H9 (cell line): Measurements from ENCODE around the gene METTL17. TPM values are rescaled to one million over a fixed set of nuclear protein-coding genes. Genes with fewer than 3 reads are reported as not detected.
"Not testable (repeated sequence)": the region's sequence is repeated elsewhere in the genome, so short reads cannot be mapped to it uniquely, and the experiment has no call there.

Experiments used
- DNase-seq: peaks from one replicate; pipeline ENCODE4 v3.0.0-alpha.2; 2017
- H2AFZ ChIP-seq: one replicate; pipeline ENCODE4 v1.6.1; 2013; ENCODE audit warnings: mild to moderate bottlenecking, low read length, control low read depth, moderate library complexity
- H2AK5ac ChIP-seq: 2 replicates; pipeline ENCODE4 v1.6.1; 2013; ENCODE audit warnings: low read length, control low read depth, mixed read lengths; ENCODE audit not compliant: insufficient read length
- H2BK120ac ChIP-seq: one replicate; pipeline ENCODE4 v1.6.1; 2013; ENCODE audit warnings: low read depth, mild to moderate bottlenecking, low read length, control low read depth, inconsistent platforms; ENCODE audit not compliant: poor library complexity, severe bottlenecking
- H2BK12ac ChIP-seq: 2 replicates; pipeline ENCODE4 v1.6.1; 2013; ENCODE audit warnings: low read length, control low read depth, mixed read lengths, low read depth; ENCODE audit not compliant: insufficient read length
- H2BK15ac ChIP-seq: 2 replicates; pipeline ENCODE4 v1.6.1; 2013; ENCODE audit warnings: low read depth, low read length, control low read depth
- H2BK20ac ChIP-seq: one replicate; pipeline ENCODE4 v1.6.1; 2013; ENCODE audit warnings: low read depth, mild to moderate bottlenecking, low read length, control low read depth, inconsistent platforms; ENCODE audit not compliant: poor library complexity, severe bottlenecking
- H2BK5ac ChIP-seq: 2 replicates; pipeline ENCODE4 v1.6.1; 2013; ENCODE audit warnings: low read length, control low read depth, mixed read lengths; ENCODE audit not compliant: insufficient read length
- H3K14ac ChIP-seq: 2 replicates; pipeline ENCODE4 v1.6.1; 2013; ENCODE audit warnings: low read length, control low read depth; ENCODE audit not compliant: insufficient read depth
- H3K18ac ChIP-seq: 2 replicates; pipeline ENCODE4 v1.6.1; 2013; ENCODE audit warnings: low read depth, mild to moderate bottlenecking, mixed read lengths, low read length, control low read depth; ENCODE audit not compliant: insufficient read length
- H3K23ac ChIP-seq: 2 replicates; pipeline ENCODE4 v1.6.1; 2013; ENCODE audit warnings: low read length, control low read depth, mixed read lengths, low read depth; ENCODE audit not compliant: insufficient read length
- H3K23me2 ChIP-seq: 2 replicates; pipeline ENCODE4 v1.6.1; 2013; ENCODE audit warnings: low read depth, mild to moderate bottlenecking, mixed read lengths, low read length, control low read depth; ENCODE audit not compliant: insufficient read length, poor library complexity, severe bottlenecking
- H3K27ac ChIP-seq: 2 replicates; pipeline ENCODE4 v1.5.1; 2013; ENCODE audit warnings: low read length, control low read depth, mixed read lengths, low read depth; ENCODE audit not compliant: insufficient read length
- H3K27me3 ChIP-seq: 2 replicates; pipeline ENCODE4 v1.6.1; 2013; ENCODE audit warnings: low read length, control low read depth, inconsistent platforms; ENCODE audit not compliant: insufficient read depth
- H3K4ac ChIP-seq: 2 replicates; pipeline ENCODE4 v1.6.1; 2013; ENCODE audit warnings: low read depth, mild to moderate bottlenecking, control low read depth, inconsistent platforms, low read length, moderate library complexity
- H3K4me1 ChIP-seq: 2 replicates; pipeline ENCODE4 v1.6.1; 2013; ENCODE audit warnings: low read length, control low read depth, inconsistent platforms; ENCODE audit not compliant: insufficient read depth
- H3K4me2 ChIP-seq: 2 replicates; pipeline ENCODE4 v1.6.1; 2013; ENCODE audit warnings: low read length, control low read depth, mixed read lengths; ENCODE audit not compliant: insufficient read length, insufficient read depth
- H3K56ac ChIP-seq: 2 replicates; pipeline ENCODE4 v1.6.1; 2013; ENCODE audit warnings: low read depth, mild to moderate bottlenecking, mixed read lengths, low read length, control low read depth; ENCODE audit not compliant: insufficient read length
- H3K79me1 ChIP-seq: 2 replicates; pipeline ENCODE4 v1.6.1; 2013; ENCODE audit warnings: low read depth, mild to moderate bottlenecking, moderate library complexity, low read length, control low read depth, inconsistent platforms; ENCODE audit not compliant: insufficient read depth, poor library complexity, severe bottlenecking
- H3K79me2 ChIP-seq: 2 replicates; pipeline ENCODE4 v1.6.1; 2013; ENCODE audit warnings: low read length, control low read depth, inconsistent platforms; ENCODE audit not compliant: insufficient read depth
- H3K9ac ChIP-seq: 2 replicates; pipeline ENCODE4 v1.6.1; 2013; ENCODE audit warnings: low read length, control low read depth, mixed read lengths; ENCODE audit not compliant: insufficient read length; ENCODE audit errors: extremely low read depth
- H3K9me3 ChIP-seq: one replicate; pipeline ENCODE4 v1.6.1; 2013; ENCODE audit warnings: low read depth, low read length, inconsistent platforms; ENCODE audit not compliant: control insufficient read depth
- H3T11ph ChIP-seq: one replicate; pipeline ENCODE4 v1.6.1; 2013; ENCODE audit warnings: mild to moderate bottlenecking, low read length, control low read depth, inconsistent platforms
- H4K20me1 ChIP-seq: one replicate; pipeline ENCODE4 v1.6.1; 2013; ENCODE audit not compliant: control insufficient read depth, insufficient read length, insufficient read depth
- H4K5ac ChIP-seq: 2 replicates; pipeline ENCODE4 v1.6.1; 2013; ENCODE audit warnings: low read depth, mild to moderate bottlenecking, mixed read lengths, low read length, control low read depth; ENCODE audit not compliant: insufficient read length
- H4K8ac ChIP-seq: replicated peaks from 2 replicates; pipeline ENCODE4 v1.6.1; 2013; ENCODE audit warnings: low read length, control low read depth, mixed read lengths, low read depth; ENCODE audit not compliant: insufficient read length
- H4K91ac ChIP-seq: 2 replicates; pipeline ENCODE4 v1.6.1; 2013; ENCODE audit warnings: low read depth, mild to moderate bottlenecking, moderate library complexity, mixed read lengths, low read length, control low read depth; ENCODE audit not compliant: insufficient read length
- H3K27ac Mint-ChIP-seq, 3 experiments: 2 replicates in 2 of 3; 3 replicates in 1 of 3; pipeline ENCODE4 v1.8.0; 2020 to 2021; ENCODE audit warnings: mixed read lengths in 3 of 3, mild to moderate bottlenecking in 1 of 3, moderate library complexity in 1 of 3
- H3K27me3 Mint-ChIP-seq: 2 replicates; pipeline ENCODE4 v1.8.0; 2021; ENCODE audit warnings: low read depth, mild to moderate bottlenecking, moderate library complexity, mixed read lengths
- H3K36me3 Mint-ChIP-seq, 3 experiments: 2 replicates in 2 of 3; 3 replicates in 1 of 3; pipeline ENCODE4 v1.8.0; 2020 to 2021; ENCODE audit warnings: low read depth in 3 of 3, mixed read lengths in 3 of 3; ENCODE audit not compliant: insufficient read depth in 1 of 3
- H3K4me1 Mint-ChIP-seq, 2 experiments: 2 replicates each; pipeline ENCODE4 v1.8.0; 2020; ENCODE audit warnings: mixed read lengths in 2 of 2
- H3K4me3 Mint-ChIP-seq, 2 experiments: 2 replicates in 1 of 2; 3 replicates in 1 of 2; pipeline ENCODE4 v1.8.0; 2020 to 2021; ENCODE audit warnings: mild to moderate bottlenecking in 2 of 2, mixed read lengths in 2 of 2, moderate library complexity in 1 of 2
- H3K9me3 Mint-ChIP-seq, 2 experiments: 2 replicates in 1 of 2; 3 replicates in 1 of 2; pipeline ENCODE4 v1.8.0; 2020; ENCODE audit warnings: mild to moderate bottlenecking in 2 of 2, mixed read lengths in 2 of 2, moderate library complexity in 1 of 2
- WGBS: extraction: QIAGEN DNeasy Blood & Tissue Kit; methylation state at CpG from one replicate; pipeline ENCODE4 v1.1.7; 2013; ENCODE audit warnings: missing lambda C conversion rate, low lambda C conversion rate, mixed read lengths; ENCODE audit not compliant: insufficient read length; ENCODE audit errors: extremely low coverage; 5-methylcytosine and 5-hydroxymethylcytosine counted together
- total RNA-seq: library from RNA; stranded (reverse); gene quantifications from 2 replicates; pipeline ENCODE4 v1.2.1, GENCODE V29; 2021
- TF ChIP-seq, protein P1 (sequence below): fragments of 200-600 bp; sonication (generic); conservative IDR thresholded peaks from 3 replicates; pipeline ENCODE4 v1.8.0; 2021; ENCODE audit warnings: antibody characterized with exemption, mild to moderate bottlenecking

The METTL17 gene
- total RNA-seq, 1 experiment from 2014 or later = 81.4 TPM

GRCh38 chr14:21040370-21040925 is 50.7 kb downstream of the METTL17 start:
- peaks cover 32% of the 10 kb centered on the region for H3K27me3 Mint-ChIP-seq
- no peak overlapping the region for H3K23ac ChIP-seq
- no peak overlapping the region for H2BK12ac ChIP-seq
- no peaks in the 10 kb centered on the region for H3K79me2 ChIP-seq
- no peak overlapping the region for H3K4ac ChIP-seq
- H2BK20ac ChIP-seq = no peak overlapping the region
- no peak overlapping the region for H3T11ph ChIP-seq
- peaks cover 24 to 26% of the 10 kb centered on the region in 2 experiments for H3K4me1 Mint-ChIP-seq
- H3K27ac Mint-ChIP-seq = no peak overlapping the region
- no peaks in the 10 kb centered on the region for H3K27me3 ChIP-seq
- no peak overlapping the region for H2BK5ac ChIP-seq
- no peaks in the 10 kb centered on the region for H4K20me1 ChIP-seq
- H2BK120ac ChIP-seq = no peak overlapping the region
- no peak overlapping the region for H2BK15ac ChIP-seq
- H3K79me1 ChIP-seq = no peaks in the 10 kb centered on the region
- H3K9me3 ChIP-seq = no peaks in the 10 kb centered on the region
- no peak for DNase-seq
- H3K9me3 Mint-ChIP-seq = no peaks in the 10 kb centered on the region
- no peak overlapping the region for H3K56ac ChIP-seq
- no peak overlapping the region for H2AFZ ChIP-seq
- no CpG with 5 or more reads among the region's 8 CpGs for WGBS
- TF ChIP-seq, protein P1, sequence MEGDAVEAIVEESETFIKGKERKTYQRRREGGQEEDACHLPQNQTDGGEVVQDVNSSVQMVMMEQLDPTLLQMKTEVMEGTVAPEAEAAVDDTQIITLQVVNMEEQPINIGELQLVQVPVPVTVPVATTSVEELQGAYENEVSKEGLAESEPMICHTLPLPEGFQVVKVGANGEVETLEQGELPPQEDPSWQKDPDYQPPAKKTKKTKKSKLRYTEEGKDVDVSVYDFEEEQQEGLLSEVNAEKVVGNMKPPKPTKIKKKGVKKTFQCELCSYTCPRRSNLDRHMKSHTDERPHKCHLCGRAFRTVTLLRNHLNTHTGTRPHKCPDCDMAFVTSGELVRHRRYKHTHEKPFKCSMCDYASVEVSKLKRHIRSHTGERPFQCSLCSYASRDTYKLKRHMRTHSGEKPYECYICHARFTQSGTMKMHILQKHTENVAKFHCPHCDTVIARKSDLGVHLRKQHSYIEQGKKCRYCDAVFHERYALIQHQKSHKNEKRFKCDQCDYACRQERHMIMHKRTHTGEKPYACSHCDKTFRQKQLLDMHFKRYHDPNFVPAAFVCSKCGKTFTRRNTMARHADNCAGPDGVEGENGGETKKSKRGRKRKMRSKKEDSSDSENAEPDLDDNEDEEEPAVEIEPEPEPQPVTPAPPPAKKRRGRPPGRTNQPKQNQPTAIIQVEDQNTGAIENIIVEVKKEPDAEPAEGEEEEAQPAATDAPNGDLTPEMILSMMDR = peak; percentile 7; the same call in 1 of the 3 replicates
- peaks cover 5% of the 10 kb centered on the region for H3K4me1 ChIP-seq
- H3K4me3 Mint-ChIP-seq = peak overlapping the region in 1 of 2 experiments; percentile 4; a peak in 1 of 5 replicates
- no peak overlapping the region for H3K9ac ChIP-seq
- no peak overlapping the region for H4K91ac ChIP-seq
- H4K8ac ChIP-seq = no peak overlapping the region
- no peak overlapping the region for H2AK5ac ChIP-seq
- H3K36me3 Mint-ChIP-seq = no peaks in the 10 kb centered on the region
- H4K5ac ChIP-seq = no peak overlapping the region
- H3K18ac ChIP-seq = no peak overlapping the region
- no peak overlapping the region for H3K14ac ChIP-seq
- H3K27ac ChIP-seq = no peak overlapping the region
- H3K23me2 ChIP-seq = no peaks in the 10 kb centered on the region
- H3K4me2 ChIP-seq = no peak overlapping the region

DNA sequence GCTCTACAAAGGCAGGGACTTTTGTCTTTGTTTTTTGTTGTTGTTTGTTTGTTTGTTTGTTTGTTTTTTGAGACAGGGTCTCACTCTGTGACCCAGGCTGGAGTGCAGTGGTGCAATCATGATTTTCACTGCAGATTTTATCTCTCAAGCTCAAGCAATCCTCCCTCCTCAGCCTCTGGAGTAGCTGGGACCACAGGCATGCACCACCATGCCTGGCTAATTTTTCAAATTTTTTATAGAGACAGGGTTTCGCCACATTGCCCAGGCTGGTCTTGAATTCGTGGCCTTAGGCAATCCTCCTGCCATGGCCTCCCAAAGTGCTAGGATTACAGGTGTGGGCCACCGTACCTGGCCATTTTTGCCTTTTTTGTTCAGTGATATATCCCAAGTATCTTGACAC is 51.2 kb downstream of the METTL17 start:
- H4K20me1 ChIP-seq, H2AK5ac ChIP-seq, H3K4me1 ChIP-seq, H2BK5ac ChIP-seq, H3K9ac ChIP-seq, H3K56ac ChIP-seq, H4K8ac ChIP-seq, H3K4me3 Mint-ChIP-seq, H3K79me2 ChIP-seq, H2BK20ac ChIP-seq, H3K36me3 Mint-ChIP-seq, H2BK15ac ChIP-seq, H3K4ac ChIP-seq, H3K23ac ChIP-seq, H4K5ac ChIP-seq, H3T11ph ChIP-seq, H2AFZ ChIP-seq, H3K27me3 ChIP-seq, H2BK120ac ChIP-seq, H3K9me3 Mint-ChIP-seq, H3K27ac ChIP-seq, H3K18ac ChIP-seq, H3K27ac Mint-ChIP-seq, H3K79me1 ChIP-seq, H3K23me2 ChIP-seq, H2BK12ac ChIP-seq, H4K91ac ChIP-seq, H3K4me2 ChIP-seq, H3K14ac ChIP-seq, DNase-seq, H3K9me3 ChIP-seq: not testable (repeated sequence)
- peaks cover 32% of the 10 kb centered on the region for H3K27me3 Mint-ChIP-seq
- H3K4me1 Mint-ChIP-seq = peaks cover 24 to 26% of the 10 kb centered on the region in 2 experiments
- WGBS = no CpG with 5 or more reads among the region's 3 CpGs
